ENCODE results near the gene RIT2. TPM values are rescaled to one million over a fixed set of nuclear protein-coding genes. Genes with fewer than 3 reads are reported as not detected.
"Not testable (repeated sequence)": the region's sequence is repeated elsewhere in the genome, so short reads cannot be mapped to it uniquely, and the experiment has no call there.

Gene RIT2
- total RNA-seq, 1 donor from 2014 or later, result not detected

DNA sequence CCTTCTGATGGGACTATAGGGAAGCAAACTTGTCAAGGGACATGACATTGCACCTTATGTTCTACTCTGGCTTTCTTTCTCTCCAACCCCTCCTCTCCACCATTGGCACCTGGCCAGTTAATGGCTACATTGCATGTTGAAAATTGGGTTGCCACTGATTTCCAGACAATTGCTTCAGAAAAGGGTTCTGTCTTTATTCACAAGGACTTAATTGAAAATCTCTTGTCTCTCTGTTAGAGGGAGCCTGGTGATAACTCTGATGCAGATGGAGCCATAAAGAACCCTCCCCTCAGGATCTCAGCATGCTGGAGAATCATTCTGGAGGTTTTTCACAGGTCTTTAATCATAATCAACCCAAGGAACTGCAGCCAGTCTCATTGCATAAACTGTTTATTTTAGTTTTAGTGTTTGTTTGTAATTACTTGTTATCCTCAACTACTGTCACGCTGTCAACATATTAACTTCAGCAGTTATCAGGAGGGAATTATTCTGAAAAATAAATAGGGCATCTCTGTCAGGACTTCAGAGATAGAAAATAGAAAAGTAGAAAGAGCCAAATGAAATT is 316.8 kb downstream of the RIT2 start:
- H3K4me3 Mint-ChIP-seq (ENCODE audit: unreplicated experiment), result no peak overlapping the region
- H3K27ac Mint-ChIP-seq (ENCODE audit: unreplicated experiment), result no peak overlapping the region

DNA sequence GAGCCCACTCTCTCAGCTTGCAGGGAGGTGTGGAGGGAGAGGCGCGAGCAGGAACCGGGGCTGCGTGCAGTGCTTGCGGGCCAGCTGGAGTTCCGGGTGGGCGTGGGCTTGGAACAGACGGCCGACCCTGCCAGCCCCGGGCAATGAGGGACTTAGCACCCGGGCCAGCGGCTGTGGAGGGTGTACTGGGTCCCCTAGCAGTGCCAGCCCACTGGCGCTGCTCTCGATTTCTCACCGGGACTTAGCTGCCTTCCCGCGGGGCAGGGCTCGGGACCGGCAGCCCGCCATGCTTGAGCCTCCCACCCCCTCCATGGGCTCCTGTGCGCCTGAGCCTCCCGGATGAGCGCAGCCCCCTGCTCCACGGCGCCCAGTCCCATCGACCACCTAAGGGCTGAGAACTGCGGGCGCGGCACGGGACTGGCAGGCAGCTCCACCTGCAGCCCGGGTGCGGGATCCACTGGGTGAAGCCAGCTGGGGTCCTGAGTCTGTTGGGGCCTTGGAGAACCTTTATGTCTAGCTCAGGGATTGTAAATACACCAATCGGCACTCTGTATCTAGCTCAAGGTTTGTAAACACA is 320.2 kb downstream of the RIT2 start:
- H3K9me3 Mint-ChIP-seq (ENCODE audit: unreplicated experiment); H3K27ac Mint-ChIP-seq (ENCODE audit: unreplicated experiment); H3K27me3 Mint-ChIP-seq (ENCODE audit: unreplicated experiment); DNase-seq (ENCODE audit: low spot score); H3K36me3 Mint-ChIP-seq (ENCODE audit: low read depth, unreplicated experiment); H3K4me3 Mint-ChIP-seq (ENCODE audit: unreplicated experiment); H3K4me1 Mint-ChIP-seq (ENCODE audit: unreplicated experiment): not testable (repeated sequence)

More for the DNA sequence above, 316.8 kb downstream of the RIT2 start:
- TF ChIP-seq, protein P1, sequence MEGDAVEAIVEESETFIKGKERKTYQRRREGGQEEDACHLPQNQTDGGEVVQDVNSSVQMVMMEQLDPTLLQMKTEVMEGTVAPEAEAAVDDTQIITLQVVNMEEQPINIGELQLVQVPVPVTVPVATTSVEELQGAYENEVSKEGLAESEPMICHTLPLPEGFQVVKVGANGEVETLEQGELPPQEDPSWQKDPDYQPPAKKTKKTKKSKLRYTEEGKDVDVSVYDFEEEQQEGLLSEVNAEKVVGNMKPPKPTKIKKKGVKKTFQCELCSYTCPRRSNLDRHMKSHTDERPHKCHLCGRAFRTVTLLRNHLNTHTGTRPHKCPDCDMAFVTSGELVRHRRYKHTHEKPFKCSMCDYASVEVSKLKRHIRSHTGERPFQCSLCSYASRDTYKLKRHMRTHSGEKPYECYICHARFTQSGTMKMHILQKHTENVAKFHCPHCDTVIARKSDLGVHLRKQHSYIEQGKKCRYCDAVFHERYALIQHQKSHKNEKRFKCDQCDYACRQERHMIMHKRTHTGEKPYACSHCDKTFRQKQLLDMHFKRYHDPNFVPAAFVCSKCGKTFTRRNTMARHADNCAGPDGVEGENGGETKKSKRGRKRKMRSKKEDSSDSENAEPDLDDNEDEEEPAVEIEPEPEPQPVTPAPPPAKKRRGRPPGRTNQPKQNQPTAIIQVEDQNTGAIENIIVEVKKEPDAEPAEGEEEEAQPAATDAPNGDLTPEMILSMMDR (IDR thresholded peaks at IDR 0.05; ENCODE audit: unreplicated experiment), result no peak
- Mint-ChIP-seq H3K9me3 (ENCODE audit: unreplicated experiment) (no peaks in the 10 kb centered on the region), H3K4me1 (ENCODE audit: unreplicated experiment) (no peaks in the 10 kb centered on the region), H3K36me3 (ENCODE audit: low read depth, unreplicated experiment) (no peaks in the 10 kb centered on the region), H3K27me3 (ENCODE audit: unreplicated experiment) (no peaks in the 10 kb centered on the region)
- no peak for DNase-seq (ENCODE audit: low spot score)

DNA sequence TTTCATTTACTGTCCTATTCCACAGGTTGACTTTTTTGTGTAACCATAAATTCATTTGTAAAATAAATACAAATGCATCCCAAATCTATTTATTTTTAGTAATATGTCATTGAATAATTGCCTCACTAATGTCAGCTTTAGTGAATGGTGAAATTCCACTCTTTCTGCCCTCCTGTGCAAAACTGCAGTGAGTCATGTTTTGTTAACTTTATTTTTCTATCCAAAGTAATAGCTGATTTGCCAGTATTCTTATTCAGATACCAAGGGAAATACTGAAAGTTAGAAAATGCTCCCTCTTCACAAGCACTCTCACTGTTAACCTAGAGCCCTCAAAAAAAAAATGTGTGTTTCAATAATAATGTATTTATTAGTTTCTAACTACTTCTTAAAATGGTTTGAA is 322.8 kb downstream of the RIT2 start:
- Mint-ChIP-seq H3K9me3 (ENCODE audit: unreplicated experiment) (no peaks in the 10 kb centered on the region), H3K36me3 (ENCODE audit: low read depth, unreplicated experiment) (no peaks in the 10 kb centered on the region), H3K27me3 (ENCODE audit: unreplicated experiment) (no peaks in the 10 kb centered on the region), H3K4me1 (ENCODE audit: unreplicated experiment) (no peaks in the 10 kb centered on the region), H3K27ac (ENCODE audit: unreplicated experiment) (no peak overlapping the region), H3K4me3 (ENCODE audit: unreplicated experiment) (no peak overlapping the region)
- no peak for DNase-seq (ENCODE audit: low spot score)
- TF ChIP-seq, protein P1 (IDR thresholded peaks at IDR 0.05; ENCODE audit: unreplicated experiment), result no peak

DNA sequence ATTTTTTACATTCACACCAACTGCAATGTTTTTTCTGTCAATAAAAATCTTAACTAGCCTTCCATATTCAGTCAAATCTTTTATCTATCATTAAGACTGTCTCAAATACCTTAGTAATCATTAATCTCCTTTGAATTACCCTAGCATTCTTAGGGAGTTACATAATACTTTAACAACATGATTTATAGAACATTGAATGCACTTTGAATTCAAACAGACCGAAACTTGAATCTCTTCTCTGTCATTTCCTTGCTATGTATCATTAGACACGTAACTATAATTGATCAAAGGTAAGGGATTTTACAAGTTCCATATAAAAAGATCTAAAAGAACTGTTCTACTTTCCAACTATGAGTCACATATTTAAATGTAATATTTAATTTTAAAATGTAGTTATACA is 330.9 kb downstream of the RIT2 start:
- no peaks in the 10 kb centered on the region for H3K4me1 Mint-ChIP-seq (ENCODE audit: unreplicated experiment)
- no peak for DNase-seq (ENCODE audit: low spot score)
- TF ChIP-seq, protein P1 (IDR thresholded peaks at IDR 0.05; ENCODE audit: unreplicated experiment), result no peak
- H3K36me3 Mint-ChIP-seq (ENCODE audit: low read depth, unreplicated experiment), result no peaks in the 10 kb centered on the region
- no peaks in the 10 kb centered on the region for H3K9me3 Mint-ChIP-seq (ENCODE audit: unreplicated experiment)
- H3K4me3 Mint-ChIP-seq (ENCODE audit: unreplicated experiment), result no peak overlapping the region
- H3K27me3 Mint-ChIP-seq (ENCODE audit: unreplicated experiment), result no peaks in the 10 kb centered on the region
- no peak overlapping the region for H3K27ac Mint-ChIP-seq (ENCODE audit: unreplicated experiment)

DNA sequence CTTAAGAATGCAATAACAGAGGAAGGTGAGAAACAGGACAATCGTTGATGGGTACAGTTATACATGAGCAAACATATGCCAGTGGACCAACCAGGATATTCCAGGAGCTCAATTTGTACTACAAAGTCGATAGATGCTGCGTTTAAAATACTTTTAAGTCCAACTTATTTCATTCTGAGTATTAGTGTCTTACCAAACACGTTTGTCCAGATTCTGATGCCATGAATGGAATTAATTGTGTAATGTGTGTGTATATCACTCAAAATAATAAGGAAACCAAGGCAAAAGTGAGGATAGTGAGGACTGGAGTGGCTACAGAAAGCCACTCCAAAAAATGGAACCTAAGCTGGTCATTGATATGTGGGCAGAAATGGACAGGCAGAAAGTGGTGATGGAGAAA is 332.6 kb downstream of the RIT2 start:
- TF ChIP-seq, protein P1 (IDR thresholded peaks at IDR 0.05; ENCODE audit: unreplicated experiment), result no peak
- DNase-seq (ENCODE audit: low spot score), result no peak
- H3K36me3 Mint-ChIP-seq (ENCODE audit: low read depth, unreplicated experiment), result no peaks in the 10 kb centered on the region
- H3K4me1 Mint-ChIP-seq (ENCODE audit: unreplicated experiment), result no peaks in the 10 kb centered on the region
- H3K9me3 Mint-ChIP-seq (ENCODE audit: unreplicated experiment), result no peaks in the 10 kb centered on the region
- H3K27me3 Mint-ChIP-seq (ENCODE audit: unreplicated experiment), result no peaks in the 10 kb centered on the region
- no peak overlapping the region for H3K4me3 Mint-ChIP-seq (ENCODE audit: unreplicated experiment)
- H3K27ac Mint-ChIP-seq (ENCODE audit: unreplicated experiment), result no peak overlapping the region
